Astrocyte (in vitro differentiated cells and primary cell): ENCODE results near the gene BBOX1.

Source experiments
- CTCF ChIP-seq: IDR thresholded peaks from 2 replicates; pipeline ENCODE4 v1.5.1; 2011; ENCODE audit warnings: low read depth, mild to moderate bottlenecking, inconsistent platforms, low read length, moderate library complexity; ENCODE audit not compliant: insufficient read depth
- EZH2 ChIP-seq: IDR thresholded peaks from 2 replicates; pipeline ENCODE4 v1.6.1; 2012; ENCODE audit warnings: mild to moderate bottlenecking, low read length, inconsistent platforms; ENCODE audit not compliant: insufficient read depth

GRCh38 chr11:27040302-27041115, at the start of gene BBOX1:
- no peak for TF ChIP-seq CTCF
- no peak for TF ChIP-seq EZH2
